ENCODE measurements around the gene SARS2. TPM values are rescaled to one million over a fixed set of nuclear protein-coding genes. Genes with fewer than 3 reads are reported as not detected.
A peak's percentile ranks its signal among the peaks of the same experiment; 100 is the strongest.
"Not testable (repeated sequence)": the region's sequence is repeated elsewhere in the genome, so short reads cannot be mapped to it uniquely, and the experiment has no call there.

Gene SARS2
- total RNA-seq, 2 donors from 2014 or later: 27.2 to 37.2 TPM

GRCh38 chr19:38975214-38975860 lies 44.8 kb upstream of the SARS2 start, which contains the start of gene FBXO17:
FBXO17 (minus strand) TSS chr19:38975742; CDS start chr19:38950319, 25,423 bp downstream.
- peak; percentile 29 for DNase-seq
- intact Hi-C loops (cut with DNase I): no loop called here
- H3K9ac ChIP-seq (ENCODE audit: low read depth in 2 of 2, low read length in 2 of 2): peak within 1 kb of the TSS; percentile 54 to 60

DNA sequence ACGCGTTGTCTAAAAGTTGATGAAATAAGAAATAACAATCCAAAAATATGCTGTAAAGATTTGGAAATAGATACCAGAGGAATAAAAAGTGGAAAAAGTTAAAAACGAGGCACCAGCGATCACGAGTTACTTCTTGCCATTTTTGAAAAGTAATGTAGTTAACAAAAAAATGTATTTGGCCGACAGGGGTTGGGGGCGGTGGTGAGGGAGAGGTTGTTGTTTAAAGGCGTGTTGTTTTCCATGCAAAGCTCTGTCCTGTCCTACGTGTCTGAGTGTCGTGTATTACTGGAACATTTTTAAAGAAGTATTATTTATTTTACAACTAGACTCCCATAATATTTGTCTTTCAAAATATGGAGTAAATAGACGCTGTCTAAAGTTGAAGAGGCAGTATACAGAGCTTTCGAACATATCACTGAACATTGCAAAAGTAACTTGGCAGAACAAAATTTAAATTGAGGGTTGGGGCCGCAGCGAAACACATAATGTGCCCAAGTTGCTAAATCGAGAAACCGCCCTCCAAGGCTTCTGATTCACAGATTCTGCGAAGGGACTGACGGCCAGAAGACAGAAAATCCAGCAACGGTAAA lies 44.2 kb upstream of the SARS2 start:
- Histone ChIP-seq H3K36me3 (no peaks in the 10 kb centered on the region), H3K27me3 (peaks cover 19% of the 10 kb centered on the region), H3K27ac (peak overlapping the region; percentile 77), H3K9ac (ENCODE audit: low read depth in 2 of 2, low read length in 2 of 2) (peak overlapping the region in 1 of 2 donors; percentile 40), H3K4me1 (no peaks in the 10 kb centered on the region), H3K4me3 (peak overlapping the region; percentile 36), H3K9me3 (no peaks in the 10 kb centered on the region)
- no peak for DNase-seq
- intact Hi-C loops (cut with DNase I): no loop called here
- TF ChIP-seq, protein P1, sequence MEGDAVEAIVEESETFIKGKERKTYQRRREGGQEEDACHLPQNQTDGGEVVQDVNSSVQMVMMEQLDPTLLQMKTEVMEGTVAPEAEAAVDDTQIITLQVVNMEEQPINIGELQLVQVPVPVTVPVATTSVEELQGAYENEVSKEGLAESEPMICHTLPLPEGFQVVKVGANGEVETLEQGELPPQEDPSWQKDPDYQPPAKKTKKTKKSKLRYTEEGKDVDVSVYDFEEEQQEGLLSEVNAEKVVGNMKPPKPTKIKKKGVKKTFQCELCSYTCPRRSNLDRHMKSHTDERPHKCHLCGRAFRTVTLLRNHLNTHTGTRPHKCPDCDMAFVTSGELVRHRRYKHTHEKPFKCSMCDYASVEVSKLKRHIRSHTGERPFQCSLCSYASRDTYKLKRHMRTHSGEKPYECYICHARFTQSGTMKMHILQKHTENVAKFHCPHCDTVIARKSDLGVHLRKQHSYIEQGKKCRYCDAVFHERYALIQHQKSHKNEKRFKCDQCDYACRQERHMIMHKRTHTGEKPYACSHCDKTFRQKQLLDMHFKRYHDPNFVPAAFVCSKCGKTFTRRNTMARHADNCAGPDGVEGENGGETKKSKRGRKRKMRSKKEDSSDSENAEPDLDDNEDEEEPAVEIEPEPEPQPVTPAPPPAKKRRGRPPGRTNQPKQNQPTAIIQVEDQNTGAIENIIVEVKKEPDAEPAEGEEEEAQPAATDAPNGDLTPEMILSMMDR (IDR thresholded peaks at IDR 0.05): no peak

More at GRCh38 chr19:38975214-38975860, 44.8 kb upstream of the SARS2 start, which contains the start of gene FBXO17:
- no peaks in the 10 kb centered on the region for H3K4me1 ChIP-seq
- TF ChIP-seq, protein P1 (IDR thresholded peaks at IDR 0.05): no peak
- H3K27me3 ChIP-seq: peaks cover 19% of the 10 kb centered on the region
- H3K4me3 ChIP-seq: peak within 1 kb of the TSS; percentile 36
- H3K36me3 ChIP-seq: no peaks in the 10 kb centered on the region
- H3K9me3 ChIP-seq: no peaks in the 10 kb centered on the region
- peak within 1 kb of the TSS; percentile 77 for H3K27ac ChIP-seq

GRCh38 chr19:38971672-38972071 lies 41.1 kb upstream of the SARS2 start:
- Histone ChIP-seq H3K27ac (no peak overlapping the region), H3K4me1 (no peaks in the 10 kb centered on the region), H3K9ac (ENCODE audit: low read depth in 2 of 2, low read length in 2 of 2) (no peak overlapping the region), H3K36me3 (no peaks in the 10 kb centered on the region), H3K9me3 (no peaks in the 10 kb centered on the region), H3K4me3 (no peak overlapping the region), H3K27me3 (peaks cover 19% of the 10 kb centered on the region)
- TF ChIP-seq, protein P1 (IDR thresholded peaks at IDR 0.05): no peak
- intact Hi-C loops (cut with DNase I): no loop called here
- no peak for DNase-seq

DNA sequence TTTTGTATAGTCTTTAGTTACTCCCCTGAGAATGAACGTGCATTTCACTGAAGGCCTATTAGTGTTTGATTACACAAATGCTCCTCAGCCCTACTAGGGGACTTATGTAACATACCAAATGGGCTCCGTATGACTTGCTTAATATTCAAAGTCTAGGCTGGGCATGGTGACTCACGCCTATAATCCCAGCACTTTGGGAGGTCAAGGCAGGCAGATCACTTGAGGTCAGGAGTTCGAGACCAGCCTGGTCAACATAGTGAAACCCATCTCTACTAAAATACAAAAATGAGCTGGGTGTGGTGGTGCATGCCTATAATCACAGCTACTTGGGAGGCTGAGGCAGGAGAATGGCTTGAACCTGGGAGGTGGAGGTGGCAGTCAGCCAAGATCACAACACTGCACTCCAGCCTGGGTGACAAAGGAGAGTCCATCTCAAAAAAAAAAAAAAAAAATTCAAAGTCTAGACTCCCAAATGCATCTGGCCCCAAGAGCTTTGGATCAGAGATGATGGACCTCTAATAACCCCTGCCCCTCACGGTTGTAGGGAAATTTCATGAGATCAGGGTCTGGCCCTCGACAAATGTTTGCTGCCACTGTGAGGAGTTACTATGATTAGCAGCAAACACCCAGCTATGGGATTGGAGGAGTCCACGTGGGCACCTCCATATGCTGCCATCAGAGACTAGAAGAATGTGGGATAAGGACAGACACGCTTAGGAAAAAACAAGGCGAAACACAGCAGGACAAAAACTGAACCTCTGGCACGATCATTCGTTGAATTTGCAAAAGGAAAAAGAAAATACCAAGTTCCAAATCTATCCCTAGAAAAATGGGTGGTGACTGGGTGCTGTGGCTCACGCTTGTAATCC lies 40.3 kb upstream of the SARS2 start:
- TF ChIP-seq, protein P1 (IDR thresholded peaks at IDR 0.05): no peak
- Histone ChIP-seq H3K27ac (no peak overlapping the region), H3K9ac (ENCODE audit: low read depth in 2 of 2, low read length in 2 of 2) (no peak overlapping the region), H3K9me3 (no peaks in the 10 kb centered on the region), H3K27me3 (peaks cover 11% of the 10 kb centered on the region), H3K4me1 (no peaks in the 10 kb centered on the region), H3K4me3 (no peak overlapping the region), H3K36me3 (no peaks in the 10 kb centered on the region)
- intact Hi-C loops (cut with DNase I): no loop called here
- DNase-seq: no peak

DNA sequence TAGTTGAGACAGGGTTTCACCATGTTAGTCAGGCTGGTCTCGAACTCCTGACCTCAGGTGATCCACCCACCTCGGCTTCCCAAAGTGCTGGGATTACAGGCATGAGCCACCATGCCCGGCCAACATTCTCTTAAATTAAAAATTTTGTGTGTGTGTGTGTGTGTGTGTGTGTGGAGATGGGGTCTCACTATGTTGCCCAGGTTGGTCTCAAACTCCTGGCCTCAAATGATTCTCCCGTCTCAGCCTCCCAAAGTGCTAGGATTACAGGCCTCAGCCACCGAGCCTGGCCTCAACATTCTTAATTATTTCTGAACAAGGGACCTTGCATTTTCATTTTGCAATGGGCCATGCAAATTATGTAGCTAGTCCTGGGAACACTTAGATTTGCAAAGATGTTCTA lies 35.6 kb upstream of the SARS2 start:
- H3K9ac ChIP-seq (ENCODE audit: low read depth in 2 of 2, low read length in 2 of 2); H3K27ac ChIP-seq; intact Hi-C loops (cut with DNase I); H3K27me3 ChIP-seq; H3K9me3 ChIP-seq; H3K36me3 ChIP-seq; H3K4me1 ChIP-seq; DNase-seq; H3K4me3 ChIP-seq: not testable (repeated sequence)

All from colonic mucosa (tissue), 4 donors.